Measurements from ENCODE around the gene EYA2. TPM values are rescaled to one million over a fixed set of nuclear protein-coding genes. Genes with fewer than 3 reads are reported as not detected.

The EYA2 gene
- total and polyA plus RNA-seq, 11 donors = 0.30 to 4.2 (median 0.70) TPM

DNA sequence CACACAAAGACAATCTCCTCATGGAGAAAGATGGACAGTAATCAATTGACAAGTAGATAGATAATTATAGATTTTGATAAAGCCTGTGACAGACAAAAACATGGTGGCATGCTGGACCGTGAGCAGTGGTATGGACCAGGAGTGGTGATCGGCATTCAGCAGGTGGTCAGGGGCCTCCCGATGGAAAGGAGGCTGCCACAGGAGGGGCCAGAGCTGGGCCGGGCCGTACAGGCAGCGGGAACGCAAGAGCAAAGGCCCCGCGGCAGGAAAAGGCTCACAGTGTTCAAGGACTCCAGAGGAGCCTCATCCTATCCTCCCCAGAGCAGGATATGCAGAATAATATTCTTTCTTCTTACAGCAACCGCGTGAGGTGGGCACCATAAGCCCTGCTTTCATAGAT, 123.7 kb downstream of the EYA2 start:
- Histone ChIP-seq H3K27me3 (no peaks in the 10 kb centered on the region), H3K9me3 (no peaks in the 10 kb centered on the region), H3K4me1 (peaks cover 0 to 7% (median 0%) of the 10 kb centered on the region in 12 donors), H3K4me3 (no peak overlapping the region), H3K27ac (no peak overlapping the region), H3K36me3 (no peaks in the 10 kb centered on the region)
- ATAC-seq (no peak), DNase-seq (no peak)
- 75 to 84% (median 78%) methylated on average over 11 of the region's 11 CpGs for WGBS, 4 donors
- TF ChIP-seq POLR2A (IDR thresholded peaks at IDR 0.05) (no peak), CTCF (IDR thresholded peaks at IDR 0.05) (no peak)
- intact Hi-C loops (cut with DNase I) = loop anchor here in 1 of 10 donors (5.0 kb wide), 1 partner anchor 1089 kb away; no protein-coding TSS in a partner anchor

DNA sequence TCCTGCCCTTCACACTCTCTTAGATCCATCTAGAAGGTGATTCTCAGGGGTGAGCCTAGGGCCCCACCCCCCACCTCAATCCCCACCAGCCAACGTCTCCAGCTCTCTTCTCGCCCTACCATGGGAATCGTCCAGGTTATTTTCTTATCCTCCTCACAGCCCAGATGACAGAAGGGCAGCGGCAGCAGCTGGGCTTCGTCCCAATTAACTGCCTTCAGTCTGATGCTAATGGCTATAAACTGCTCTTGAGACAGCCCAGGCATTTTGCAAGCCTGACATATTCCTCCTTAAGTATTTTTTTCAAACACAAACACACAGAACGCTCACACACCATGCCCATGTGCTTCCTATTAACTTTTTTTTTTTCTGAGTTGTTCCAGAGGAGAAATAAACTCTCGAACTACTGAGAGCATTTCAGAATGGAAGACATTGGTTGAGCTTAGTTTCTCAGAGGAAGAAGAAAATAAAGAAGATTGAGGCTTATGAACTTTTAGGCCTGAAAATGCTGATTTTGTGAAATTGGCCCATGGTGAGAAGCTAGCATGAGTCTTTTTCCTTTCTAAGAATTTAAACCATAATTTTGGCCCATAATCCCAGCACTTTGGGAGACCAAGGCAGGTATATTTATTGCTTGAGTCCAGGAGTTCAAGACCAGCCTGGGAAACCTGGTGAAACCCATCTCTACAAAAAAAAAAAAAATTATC, 124.6 kb downstream of the EYA2 start:
- TF ChIP-seq POLR2A (IDR thresholded peaks at IDR 0.05) (no peak), CTCF (IDR thresholded peaks at IDR 0.05) (no peak)
- H3K4me3 ChIP-seq = no peak overlapping the region
- peaks cover 0 to 7% (median 0%) of the 10 kb centered on the region in 12 donors for H3K4me1 ChIP-seq
- H3K27me3 ChIP-seq = no peaks in the 10 kb centered on the region
- ATAC-seq (peak in 3 of 4 donors; percentile 37 to 71 (median 54)), DNase-seq (no peak)
- WGBS, 4 donors = 21 to 33% (median 30%) methylated on average over 7 of the region's 7 CpGs
- no peak overlapping the region for H3K27ac ChIP-seq
- H3K9me3 ChIP-seq = no peaks in the 10 kb centered on the region
- intact Hi-C loops (cut with DNase I) = loop anchor here in 1 of 10 donors (5.0 kb wide), 1 partner anchor 1088 kb away; no protein-coding TSS in a partner anchor
- H3K36me3 ChIP-seq = no peaks in the 10 kb centered on the region

DNA sequence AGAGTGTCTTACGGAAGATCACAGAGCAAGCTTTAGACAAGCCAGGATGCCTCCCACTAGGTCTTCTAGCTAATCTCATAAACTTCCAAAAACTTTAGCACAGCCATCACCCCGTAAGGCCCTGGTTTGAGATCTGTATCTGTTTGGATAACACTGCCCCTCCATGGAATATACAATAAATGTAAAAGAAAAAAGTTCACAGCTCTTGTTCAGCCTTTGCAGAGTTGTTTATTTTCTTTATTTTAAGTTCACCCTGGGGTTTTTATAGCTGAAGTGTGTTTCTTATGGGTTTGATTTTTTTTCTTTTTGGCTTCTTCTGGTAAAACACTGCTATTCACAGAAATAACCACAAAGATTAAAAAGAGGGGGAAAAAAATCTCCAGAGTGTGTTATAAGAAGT, 125.6 kb downstream of the EYA2 start:
- Histone ChIP-seq H3K4me3 (no peak overlapping the region), H3K4me1 (peaks cover 0 to 7% (median 0%) of the 10 kb centered on the region in 12 donors), H3K27ac (no peak overlapping the region), H3K27me3 (no peaks in the 10 kb centered on the region), H3K9me3 (no peaks in the 10 kb centered on the region), H3K36me3 (no peaks in the 10 kb centered on the region)
- DNase-seq (no peak), ATAC-seq (no peak)
- 73 to 81% (median 76%) methylated on average over 2 of the region's 2 CpGs for WGBS, 4 donors
- TF ChIP-seq CTCF (IDR thresholded peaks at IDR 0.05) = no peak
- no peak for TF ChIP-seq POLR2A (IDR thresholded peaks at IDR 0.05)
- intact Hi-C loops (cut with DNase I) = no loop called here

DNA sequence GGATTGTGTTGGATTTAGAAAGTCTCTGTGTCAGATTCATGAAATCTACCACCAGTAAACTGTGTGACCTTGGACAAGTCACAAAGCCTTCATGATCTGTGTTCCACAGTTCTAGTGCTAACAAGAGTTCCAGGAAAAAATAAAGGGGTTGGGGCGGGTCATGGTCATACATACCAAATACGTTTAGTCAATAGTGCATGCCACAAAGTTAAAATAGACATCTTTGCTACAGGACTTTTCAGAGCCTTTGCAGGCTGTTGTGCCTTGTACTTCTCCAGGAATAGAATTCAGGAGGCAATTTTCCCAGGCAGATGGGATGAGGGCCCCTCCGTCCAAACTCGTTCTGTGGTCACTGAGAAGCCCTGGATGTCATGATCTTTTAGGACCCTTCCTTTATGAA, 127.2 kb downstream of the EYA2 start:
- TF ChIP-seq CTCF (IDR thresholded peaks at IDR 0.05) (no peak), POLR2A (IDR thresholded peaks at IDR 0.05) (no peak)
- Histone ChIP-seq H3K4me1 (peaks cover 0 to 7% (median 0%) of the 10 kb centered on the region in 12 donors), H3K9me3 (no peaks in the 10 kb centered on the region), H3K27ac (no peak overlapping the region), H3K27me3 (no peaks in the 10 kb centered on the region), H3K4me3 (no peak overlapping the region), H3K36me3 (no peaks in the 10 kb centered on the region)
- intact Hi-C loops (cut with DNase I) = no loop called here
- WGBS, 4 donors = 79 to 88% (median 84%) methylated on average over 4 of the region's 4 CpGs
- ATAC-seq = no peak
- DNase-seq = no peak

Data from heart left ventricle (tissue), 16 donors.